Parathyroid adenoma (tissue), 2 donors: ENCODE measurements around the gene PRKAR1B.

Source experiments
- H2AFZ ChIP-seq: fragments of 300-600 bp; sonication (generic); one replicate; pipeline ENCODE4 v1.7.0; 2017; ENCODE audit warnings: antibody characterized with exemption, mild to moderate bottlenecking
- H3K27ac ChIP-seq: fragments of 300-600 bp; sonication (generic); one replicate; pipeline ENCODE4 v1.7.0; 2017
- H3K27me3 ChIP-seq: fragments of 300-600 bp; sonication (generic); one replicate; pipeline ENCODE4 v1.7.0; 2017; ENCODE audit warnings: low read length; ENCODE audit not compliant: control insufficient read depth, insufficient read depth
- H3K36me3 ChIP-seq: fragments of 300-600 bp; sonication (generic); one replicate; pipeline ENCODE4 v1.7.0; 2017; ENCODE audit warnings: low read length; ENCODE audit not compliant: control insufficient read depth, insufficient read depth
- H3K4me1 ChIP-seq: fragments of 300-600 bp; sonication (generic); one replicate; pipeline ENCODE4 v1.7.0; 2017; ENCODE audit warnings: control low read depth
- H3K4me2 ChIP-seq: fragments of 300-600 bp; sonication (generic); one replicate; pipeline ENCODE4 v1.7.0; 2017; ENCODE audit warnings: low read length
- H3K4me3 ChIP-seq: fragments of 300-600 bp; sonication (generic); one replicate; pipeline ENCODE4 v1.7.0; 2017; ENCODE audit warnings: low read depth, low read length
- H3K79me2 ChIP-seq: fragments of 300-600 bp; sonication (generic); one replicate; pipeline ENCODE4 v1.7.0; 2017; ENCODE audit warnings: control low read depth
- H3K9ac ChIP-seq: fragments of 300-600 bp; sonication (generic); one replicate; pipeline ENCODE4 v1.7.0; 2017; ENCODE audit warnings: mild to moderate bottlenecking
- H3K9me3 ChIP-seq: fragments of 300-600 bp; sonication (generic); one replicate; pipeline ENCODE4 v1.7.0; 2017; ENCODE audit warnings: low read length; ENCODE audit not compliant: control insufficient read depth
- CTCF ChIP-seq: fragments of 300-600 bp; sonication (generic); IDR thresholded peaks from one replicate; pipeline ENCODE4 v1.7.0; 2017; ENCODE audit warnings: antibody characterized with exemption, mild to moderate bottlenecking
- donor health status: primary hyperparathyroidism.

Gene PRKAR1B

GRCh38 chr7:666454-667292 is 60.4 kb downstream of the PRKAR1B start:
- H3K9me3 ChIP-seq: no peaks in the 10 kb centered on the region
- H3K27ac ChIP-seq: no peak overlapping the region
- no peak overlapping the region for H3K4me2 ChIP-seq
- no peak overlapping the region for H3K9ac ChIP-seq
- TF ChIP-seq CTCF: no peak
- no peak overlapping the region for H3K4me3 ChIP-seq
- H3K36me3 ChIP-seq: no peaks in the 10 kb centered on the region
- H3K27me3 ChIP-seq: no peaks in the 10 kb centered on the region
- no peak overlapping the region for H2AFZ ChIP-seq
- no peaks in the 10 kb centered on the region for H3K4me1 ChIP-seq
- no peaks in the 10 kb centered on the region for H3K79me2 ChIP-seq

GRCh38 chr7:665736-666453 is 61.2 kb downstream of the PRKAR1B start:
- no peaks in the 10 kb centered on the region for H3K4me1 ChIP-seq
- no peak overlapping the region for H3K9ac ChIP-seq

GRCh38 chr7:664997-665735 is 61.9 kb downstream of the PRKAR1B start:
- Histone ChIP-seq H3K4me3 (no peak overlapping the region), H2AFZ (no peak overlapping the region), H3K9ac (no peak overlapping the region), H3K79me2 (no peaks in the 10 kb centered on the region), H3K27me3 (no peaks in the 10 kb centered on the region), H3K4me1 (no peaks in the 10 kb centered on the region), H3K4me2 (no peak overlapping the region), H3K36me3 (no peaks in the 10 kb centered on the region), H3K27ac (no peak overlapping the region), H3K9me3 (no peaks in the 10 kb centered on the region)
- TF ChIP-seq CTCF: no peak

More at GRCh38 chr7:665736-666453, 61.2 kb downstream of the PRKAR1B start:
- no peak overlapping the region for H3K4me3 ChIP-seq
- no peak overlapping the region for H3K27ac ChIP-seq
- H3K9me3 ChIP-seq: no peaks in the 10 kb centered on the region
- H3K27me3 ChIP-seq: no peaks in the 10 kb centered on the region
- no peak overlapping the region for H2AFZ ChIP-seq
- no peaks in the 10 kb centered on the region for H3K79me2 ChIP-seq
- no peak overlapping the region for H3K4me2 ChIP-seq
- no peak for TF ChIP-seq CTCF
- H3K36me3 ChIP-seq: no peaks in the 10 kb centered on the region

- no peaks in the 10 kb centered on the region for H3K36me3 ChIP-seq
- no peak overlapping the region for H3K27ac ChIP-seq
- no peak overlapping the region for H2AFZ ChIP-seq
- H3K79me2 ChIP-seq: no peaks in the 10 kb centered on the region
- H3K9me3 ChIP-seq: no peaks in the 10 kb centered on the region
- H3K4me3 ChIP-seq: no peak overlapping the region
- TF ChIP-seq CTCF: no peak
- no peak overlapping the region for H3K9ac ChIP-seq
- H3K4me2 ChIP-seq: no peak overlapping the region
- H3K27me3 ChIP-seq: no peaks in the 10 kb centered on the region
- no peaks in the 10 kb centered on the region for H3K4me1 ChIP-seq
These were observed 62.7 kb downstream of the PRKAR1B start for GRCh38 chr7:664402-664775.
